ENCODE measurements around the gene SLC39A9.

DNA sequence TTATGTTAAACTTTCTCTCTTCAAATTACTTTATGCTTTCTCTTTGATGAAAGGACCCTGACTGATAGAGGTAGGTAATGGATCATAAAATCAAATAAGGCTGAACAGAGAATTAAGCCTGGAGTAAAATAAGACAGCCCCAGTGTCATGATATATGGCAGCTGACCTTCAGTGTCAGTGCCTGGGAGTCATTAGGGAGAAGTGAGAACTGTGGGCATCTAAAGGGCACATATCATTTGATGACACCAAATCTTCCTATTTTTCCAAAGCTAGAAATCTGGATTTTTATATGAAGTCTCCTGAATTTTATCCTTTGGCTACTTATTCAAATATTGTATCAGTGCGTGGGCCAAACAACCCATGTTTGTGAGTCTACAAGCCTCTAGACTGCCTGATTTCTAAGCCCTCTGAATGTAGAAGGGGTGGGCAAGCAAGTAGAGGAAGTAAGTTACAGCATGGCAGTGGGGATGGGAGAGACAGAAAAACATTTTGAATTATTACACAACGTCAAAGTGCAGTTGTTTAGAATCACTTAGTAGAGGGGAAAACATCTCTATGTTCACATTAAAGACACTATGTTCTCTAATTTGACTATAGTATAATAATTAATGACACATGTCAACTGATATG is 10.0 kb downstream of the SLC39A9 start:
- TF ChIP-seq, protein P1, sequence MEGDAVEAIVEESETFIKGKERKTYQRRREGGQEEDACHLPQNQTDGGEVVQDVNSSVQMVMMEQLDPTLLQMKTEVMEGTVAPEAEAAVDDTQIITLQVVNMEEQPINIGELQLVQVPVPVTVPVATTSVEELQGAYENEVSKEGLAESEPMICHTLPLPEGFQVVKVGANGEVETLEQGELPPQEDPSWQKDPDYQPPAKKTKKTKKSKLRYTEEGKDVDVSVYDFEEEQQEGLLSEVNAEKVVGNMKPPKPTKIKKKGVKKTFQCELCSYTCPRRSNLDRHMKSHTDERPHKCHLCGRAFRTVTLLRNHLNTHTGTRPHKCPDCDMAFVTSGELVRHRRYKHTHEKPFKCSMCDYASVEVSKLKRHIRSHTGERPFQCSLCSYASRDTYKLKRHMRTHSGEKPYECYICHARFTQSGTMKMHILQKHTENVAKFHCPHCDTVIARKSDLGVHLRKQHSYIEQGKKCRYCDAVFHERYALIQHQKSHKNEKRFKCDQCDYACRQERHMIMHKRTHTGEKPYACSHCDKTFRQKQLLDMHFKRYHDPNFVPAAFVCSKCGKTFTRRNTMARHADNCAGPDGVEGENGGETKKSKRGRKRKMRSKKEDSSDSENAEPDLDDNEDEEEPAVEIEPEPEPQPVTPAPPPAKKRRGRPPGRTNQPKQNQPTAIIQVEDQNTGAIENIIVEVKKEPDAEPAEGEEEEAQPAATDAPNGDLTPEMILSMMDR (IDR thresholded peaks at IDR 0.05 in 2 of 3, conservative IDR thresholded peaks at IDR 0.05 in 1 of 3; ENCODE audit: borderline replicate concordance in 1 of 3, insufficient read depth in 1 of 3, low read depth in 2 of 3, low read length in 2 of 3), result no peak
- TF ChIP-seq SP1 (IDR thresholded peaks at IDR 0.05; ENCODE audit: low read depth) (no peak), FOSL1 (IDR thresholded peaks at IDR 0.05; ENCODE audit: low read depth) (no peak), POLR2AphosphoS5 (IDR thresholded peaks at IDR 0.05; ENCODE audit: low read depth, low read length) (no peak), EZH2 (IDR thresholded peaks at IDR 0.05) (no peak), POLR2A (IDR thresholded peaks at IDR 0.05; ENCODE audit: borderline replicate concordance, extremely low read depth, insufficient read depth, insufficient read length) (no peak), EZH2phosphoT487 (IDR thresholded peaks at IDR 0.05; ENCODE audit: borderline replicate concordance) (no peak), YY1 (IDR thresholded peaks at IDR 0.05; ENCODE audit: extremely low read depth, insufficient replicate concordance, low read depth, low read length) (no peak), ZNF274 (IDR thresholded peaks at IDR 0.05; ENCODE audit: low read depth, low read length) (no peak), CEBPB (IDR thresholded peaks at IDR 0.05; ENCODE audit: low read depth) (no peak)
- TF ChIP-seq, protein P2, sequence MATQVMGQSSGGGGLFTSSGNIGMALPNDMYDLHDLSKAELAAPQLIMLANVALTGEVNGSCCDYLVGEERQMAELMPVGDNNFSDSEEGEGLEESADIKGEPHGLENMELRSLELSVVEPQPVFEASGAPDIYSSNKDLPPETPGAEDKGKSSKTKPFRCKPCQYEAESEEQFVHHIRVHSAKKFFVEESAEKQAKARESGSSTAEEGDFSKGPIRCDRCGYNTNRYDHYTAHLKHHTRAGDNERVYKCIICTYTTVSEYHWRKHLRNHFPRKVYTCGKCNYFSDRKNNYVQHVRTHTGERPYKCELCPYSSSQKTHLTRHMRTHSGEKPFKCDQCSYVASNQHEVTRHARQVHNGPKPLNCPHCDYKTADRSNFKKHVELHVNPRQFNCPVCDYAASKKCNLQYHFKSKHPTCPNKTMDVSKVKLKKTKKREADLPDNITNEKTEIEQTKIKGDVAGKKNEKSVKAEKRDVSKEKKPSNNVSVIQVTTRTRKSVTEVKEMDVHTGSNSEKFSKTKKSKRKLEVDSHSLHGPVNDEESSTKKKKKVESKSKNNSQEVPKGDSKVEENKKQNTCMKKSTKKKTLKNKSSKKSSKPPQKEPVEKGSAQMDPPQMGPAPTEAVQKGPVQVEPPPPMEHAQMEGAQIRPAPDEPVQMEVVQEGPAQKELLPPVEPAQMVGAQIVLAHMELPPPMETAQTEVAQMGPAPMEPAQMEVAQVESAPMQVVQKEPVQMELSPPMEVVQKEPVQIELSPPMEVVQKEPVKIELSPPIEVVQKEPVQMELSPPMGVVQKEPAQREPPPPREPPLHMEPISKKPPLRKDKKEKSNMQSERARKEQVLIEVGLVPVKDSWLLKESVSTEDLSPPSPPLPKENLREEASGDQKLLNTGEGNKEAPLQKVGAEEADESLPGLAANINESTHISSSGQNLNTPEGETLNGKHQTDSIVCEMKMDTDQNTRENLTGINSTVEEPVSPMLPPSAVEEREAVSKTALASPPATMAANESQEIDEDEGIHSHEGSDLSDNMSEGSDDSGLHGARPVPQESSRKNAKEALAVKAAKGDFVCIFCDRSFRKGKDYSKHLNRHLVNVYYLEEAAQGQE (IDR thresholded peaks at IDR 0.05; ENCODE audit: low read depth), result no peak
- TF ChIP-seq, protein P3, sequence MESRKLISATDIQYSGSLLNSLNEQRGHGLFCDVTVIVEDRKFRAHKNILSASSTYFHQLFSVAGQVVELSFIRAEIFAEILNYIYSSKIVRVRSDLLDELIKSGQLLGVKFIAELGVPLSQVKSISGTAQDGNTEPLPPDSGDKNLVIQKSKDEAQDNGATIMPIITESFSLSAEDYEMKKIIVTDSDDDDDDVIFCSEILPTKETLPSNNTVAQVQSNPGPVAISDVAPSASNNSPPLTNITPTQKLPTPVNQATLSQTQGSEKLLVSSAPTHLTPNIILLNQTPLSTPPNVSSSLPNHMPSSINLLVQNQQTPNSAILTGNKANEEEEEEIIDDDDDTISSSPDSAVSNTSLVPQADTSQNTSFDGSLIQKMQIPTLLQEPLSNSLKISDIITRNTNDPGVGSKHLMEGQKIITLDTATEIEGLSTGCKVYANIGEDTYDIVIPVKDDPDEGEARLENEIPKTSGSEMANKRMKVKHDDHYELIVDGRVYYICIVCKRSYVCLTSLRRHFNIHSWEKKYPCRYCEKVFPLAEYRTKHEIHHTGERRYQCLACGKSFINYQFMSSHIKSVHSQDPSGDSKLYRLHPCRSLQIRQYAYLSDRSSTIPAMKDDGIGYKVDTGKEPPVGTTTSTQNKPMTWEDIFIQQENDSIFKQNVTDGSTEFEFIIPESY (IDR thresholded peaks at IDR 0.05; ENCODE audit: extremely low read depth, insufficient replicate concordance, low read length), result no peak
- TF ChIP-seq, protein P4, sequence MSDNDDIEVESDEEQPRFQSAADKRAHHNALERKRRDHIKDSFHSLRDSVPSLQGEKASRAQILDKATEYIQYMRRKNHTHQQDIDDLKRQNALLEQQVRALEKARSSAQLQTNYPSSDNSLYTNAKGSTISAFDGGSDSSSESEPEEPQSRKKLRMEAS (IDR thresholded peaks at IDR 0.05), result no peak
